AG09319 (cell line): ENCODE measurements around the gene E4F1.
"Not testable (repeated sequence)": the region's sequence is repeated elsewhere in the genome, so short reads cannot be mapped to it uniquely, and the experiment has no call there.

Experiments used
- DNase-seq: peaks from one replicate; pipeline ENCODE4 v3.0.0-alpha.2; 2010; ENCODE audit warnings: low read depth; ENCODE audit errors: extremely low read depth
- TF ChIP-seq, protein P1 (sequence below): IDR thresholded peaks from 2 replicates; pipeline ENCODE4 v1.5.1; 2011; ENCODE audit warnings: low read depth, mild to moderate bottlenecking, inconsistent platforms, low read length, moderate library complexity

Gene E4F1

DNA sequence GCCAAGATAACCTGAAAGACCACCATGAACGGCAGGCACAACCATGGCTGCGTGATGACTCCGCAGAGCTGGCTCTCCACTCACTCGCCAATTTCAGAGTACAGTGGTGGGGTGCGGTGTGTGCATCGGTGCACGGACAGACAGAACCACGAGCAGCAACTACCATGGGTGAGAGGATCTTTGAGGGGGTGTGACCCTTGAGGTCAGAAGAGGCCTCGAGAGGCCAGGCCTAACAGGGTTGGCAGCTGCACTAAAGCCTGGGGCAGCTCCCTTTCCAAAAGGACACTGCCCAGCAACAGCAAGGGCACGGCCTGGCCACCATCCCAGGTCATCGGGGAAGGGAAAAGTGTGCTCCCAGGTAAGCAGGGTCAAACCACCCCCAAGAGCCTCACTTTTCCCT, 29.9 kb downstream of the E4F1 start:
- TF ChIP-seq, protein P1, sequence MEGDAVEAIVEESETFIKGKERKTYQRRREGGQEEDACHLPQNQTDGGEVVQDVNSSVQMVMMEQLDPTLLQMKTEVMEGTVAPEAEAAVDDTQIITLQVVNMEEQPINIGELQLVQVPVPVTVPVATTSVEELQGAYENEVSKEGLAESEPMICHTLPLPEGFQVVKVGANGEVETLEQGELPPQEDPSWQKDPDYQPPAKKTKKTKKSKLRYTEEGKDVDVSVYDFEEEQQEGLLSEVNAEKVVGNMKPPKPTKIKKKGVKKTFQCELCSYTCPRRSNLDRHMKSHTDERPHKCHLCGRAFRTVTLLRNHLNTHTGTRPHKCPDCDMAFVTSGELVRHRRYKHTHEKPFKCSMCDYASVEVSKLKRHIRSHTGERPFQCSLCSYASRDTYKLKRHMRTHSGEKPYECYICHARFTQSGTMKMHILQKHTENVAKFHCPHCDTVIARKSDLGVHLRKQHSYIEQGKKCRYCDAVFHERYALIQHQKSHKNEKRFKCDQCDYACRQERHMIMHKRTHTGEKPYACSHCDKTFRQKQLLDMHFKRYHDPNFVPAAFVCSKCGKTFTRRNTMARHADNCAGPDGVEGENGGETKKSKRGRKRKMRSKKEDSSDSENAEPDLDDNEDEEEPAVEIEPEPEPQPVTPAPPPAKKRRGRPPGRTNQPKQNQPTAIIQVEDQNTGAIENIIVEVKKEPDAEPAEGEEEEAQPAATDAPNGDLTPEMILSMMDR: no peak
- no peak for DNase-seq

DNA sequence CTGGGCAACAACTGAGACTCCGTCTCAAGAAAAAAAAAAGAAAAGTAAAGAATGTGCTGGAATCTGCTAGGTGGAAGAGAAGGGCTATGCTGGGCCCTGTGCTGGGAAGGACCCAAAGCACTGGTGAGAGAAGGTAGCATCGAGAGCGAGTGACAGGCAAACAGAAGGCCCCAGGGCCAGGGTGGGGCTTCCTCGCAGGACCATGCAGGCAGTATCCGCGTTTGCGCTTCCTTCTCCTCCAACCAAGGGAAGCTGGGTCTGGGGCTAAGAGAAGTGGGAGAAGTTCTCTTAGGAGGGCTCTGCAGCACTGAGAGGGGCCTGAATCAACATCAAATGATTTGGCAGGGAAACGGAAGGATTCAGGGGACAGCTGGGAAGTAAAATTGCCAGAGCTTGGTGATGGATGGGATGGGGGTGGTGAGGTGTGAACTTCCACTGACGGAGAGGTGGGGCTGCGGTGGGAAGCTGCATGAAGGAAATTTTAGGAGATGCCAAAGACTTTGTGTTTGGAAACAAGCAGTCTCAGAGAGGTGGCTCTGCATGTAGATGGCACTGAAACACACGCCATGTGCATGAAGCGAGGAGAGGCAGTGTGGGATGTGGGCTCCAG, 33.2 kb downstream of the E4F1 start:
- TF ChIP-seq, protein P1: no peak
- no peak for DNase-seq

DNA sequence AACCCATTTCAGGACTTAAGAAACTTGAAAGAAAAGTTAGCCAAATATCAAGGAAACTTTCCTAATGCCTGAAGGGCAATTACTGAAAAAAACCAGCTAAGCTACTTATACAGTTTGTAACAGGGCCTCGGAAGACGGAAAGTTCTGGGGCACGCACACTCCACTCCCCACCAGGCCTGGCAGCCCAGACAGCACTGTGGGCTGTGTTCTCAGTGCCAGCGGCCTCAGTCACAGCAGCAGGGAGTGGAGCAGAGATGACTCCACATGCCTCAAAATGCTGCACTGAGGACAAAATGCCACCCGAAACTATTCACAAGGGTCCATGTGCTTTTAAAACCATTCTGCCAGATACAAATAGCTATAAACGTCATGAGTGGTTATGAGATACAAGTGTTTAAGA, 34.3 kb downstream of the E4F1 start:
- DNase-seq: no peak
- TF ChIP-seq, protein P1: no peak

DNA sequence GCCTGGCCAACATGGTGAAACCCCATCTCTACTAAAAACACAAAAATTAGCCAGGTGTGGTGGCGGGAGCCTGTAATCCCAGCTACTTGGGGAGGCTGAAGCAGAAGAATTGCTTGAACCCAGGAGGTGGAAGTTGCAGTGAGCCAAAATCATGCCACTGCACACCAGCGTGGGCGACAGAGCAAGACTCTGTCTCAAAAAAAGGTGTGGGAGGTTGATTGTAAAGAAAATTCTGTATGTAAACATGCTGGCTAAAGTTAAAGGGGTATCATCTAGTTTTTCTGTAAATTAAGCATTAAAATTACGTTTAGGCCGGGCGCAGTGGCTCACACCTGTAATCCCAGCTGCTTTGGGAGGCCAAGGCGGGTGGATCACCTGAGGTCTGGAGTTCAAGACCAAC, 35.1 kb downstream of the E4F1 start:
- DNase-seq: not testable (repeated sequence)

DNA sequence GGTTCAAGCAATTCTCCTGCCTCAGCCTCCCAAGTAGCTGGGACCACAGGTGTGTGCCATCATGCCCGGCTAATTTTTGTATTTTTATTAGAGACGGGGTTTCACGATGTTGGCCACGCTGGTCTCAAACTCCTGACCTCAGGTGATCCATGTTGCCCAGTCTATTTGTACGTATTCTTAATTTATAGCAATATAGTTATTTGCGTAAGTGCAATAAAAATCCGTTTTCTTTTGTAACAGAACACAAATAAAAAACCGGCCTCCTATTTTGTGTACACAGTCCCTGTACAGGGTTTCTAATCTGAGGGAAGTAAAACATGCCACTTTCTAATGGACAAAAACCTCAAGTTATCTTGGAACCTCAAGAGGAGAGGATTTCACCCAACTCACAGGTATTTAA, 36.9 kb downstream of the E4F1 start:
- TF ChIP-seq, protein P1: no peak
- no peak for DNase-seq

DNA sequence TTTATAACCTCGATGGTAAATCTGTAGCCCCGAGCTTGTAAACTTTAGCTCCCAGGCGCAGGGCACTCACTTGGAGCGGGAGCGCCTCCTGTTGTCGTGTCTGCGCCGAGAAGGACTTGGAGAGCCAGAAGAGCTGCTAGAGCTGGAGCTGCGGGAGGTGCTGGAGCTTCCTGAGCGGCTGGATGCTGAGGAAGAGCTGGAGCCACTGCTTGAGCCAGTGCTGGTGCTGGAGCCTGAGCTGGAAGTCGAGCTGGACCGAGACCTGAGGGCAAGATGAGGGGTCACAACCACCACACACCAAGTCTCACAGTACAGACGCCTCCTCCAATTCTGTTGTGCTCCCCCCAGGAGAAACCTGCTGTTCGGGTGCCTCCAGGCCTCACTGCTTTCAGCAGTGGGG, 39.6 kb downstream of the E4F1 start:
- not testable (repeated sequence) for DNase-seq

DNA sequence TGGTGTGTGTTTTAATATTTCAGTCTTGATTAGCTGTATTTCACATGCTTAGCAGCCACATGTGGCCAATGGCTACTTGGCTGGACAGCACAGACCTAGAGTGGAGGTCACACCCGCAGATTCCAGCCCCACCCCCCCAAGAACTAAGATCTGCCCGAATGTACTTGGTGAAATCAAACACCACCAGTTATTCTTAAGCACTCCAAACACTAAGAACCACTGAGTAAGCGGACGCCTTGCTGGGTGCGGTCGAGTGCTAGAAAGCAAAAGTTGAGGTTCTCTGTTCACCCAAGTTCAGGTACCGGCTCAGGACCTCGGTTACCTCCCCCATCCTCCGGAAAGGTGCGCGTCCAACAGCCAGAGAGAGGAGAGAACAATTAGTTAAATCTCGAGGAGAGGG, 43.5 kb downstream of the E4F1 start:
- not testable (repeated sequence) for DNase-seq

DNA sequence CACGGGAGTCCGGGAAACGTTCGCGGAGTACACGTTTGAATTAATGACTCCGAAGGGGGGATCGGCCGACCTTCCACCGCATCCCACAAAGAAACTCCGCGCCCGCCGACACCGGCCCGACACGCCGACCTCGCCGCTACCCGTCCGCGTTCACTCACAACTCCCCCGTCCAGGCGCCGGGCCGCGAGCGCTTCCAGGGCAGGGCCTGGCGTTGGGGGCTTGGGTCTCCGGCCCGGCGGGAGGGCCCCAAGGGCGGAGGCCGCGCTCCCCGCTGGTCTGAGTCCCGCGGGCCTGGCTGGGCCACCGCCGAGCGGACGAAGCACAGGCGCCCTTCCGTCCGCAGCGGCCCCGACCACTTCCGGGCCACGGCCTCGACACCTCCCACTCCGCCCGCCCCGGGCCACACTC, 44.1 kb downstream of the E4F1 start:
- not testable (repeated sequence) for DNase-seq

DNA sequence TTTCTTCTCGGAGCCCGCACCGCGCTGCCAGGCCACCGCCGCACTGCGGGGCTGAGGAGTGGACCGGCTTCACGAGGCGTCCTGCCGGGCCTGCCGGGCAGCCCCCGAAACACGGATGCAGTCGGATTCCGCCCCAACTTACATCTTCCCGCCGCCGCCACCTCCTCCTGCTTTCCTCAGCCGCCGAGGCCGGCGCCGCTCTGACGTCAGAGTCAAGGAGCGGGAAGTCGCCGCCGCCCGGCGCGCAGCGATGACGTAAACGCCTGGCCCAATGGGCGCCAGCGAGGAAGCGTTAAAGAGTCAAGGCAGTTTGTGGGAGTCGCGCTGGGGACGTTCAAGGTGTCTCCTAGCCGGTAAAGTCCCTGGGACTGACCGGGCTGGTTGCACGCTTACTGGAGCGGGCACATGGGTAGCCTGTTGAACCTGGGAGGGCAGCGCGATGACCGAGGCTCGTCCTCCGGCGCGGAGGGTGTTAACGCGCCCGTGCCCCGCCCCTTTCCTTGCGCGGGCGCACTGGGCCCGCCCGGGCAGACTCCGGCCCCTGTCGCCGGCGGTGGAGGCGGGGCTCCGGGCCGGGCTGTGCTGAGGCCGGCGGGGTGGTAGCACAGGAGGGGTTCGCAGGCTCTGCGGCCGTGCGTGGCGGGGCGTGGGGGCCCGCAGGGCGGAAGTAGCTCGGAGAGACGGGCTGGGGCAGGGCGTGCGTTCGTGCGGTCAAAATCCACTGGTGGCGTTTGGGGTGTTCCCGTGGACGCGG, 44.7 kb downstream of the E4F1 start, which contains the start of gene RNPS1:
Gene RNPS1, minus strand, starts transcription at position 214 of the 754 bp plus-strand sequence. CDS start 3,483 bp downstream, outside the sequence.
- peak; percentile 79 for DNase-seq
- TF ChIP-seq, protein P1: no peak
